IMR-90 (cell line): ENCODE measurements around the gene EEF1E1.

Experiments used
- FOS ChIP-seq: fragments of 150-350 bp; IDR thresholded peaks from 2 replicates; pipeline ENCODE4 v1.6.1; 2016; ENCODE audit warnings: low read depth, low read length
- RFX5 ChIP-seq: IDR thresholded peaks from 2 replicates; pipeline ENCODE4 v1.8.0; 2012; ENCODE audit warnings: low read depth, mild to moderate bottlenecking, low read length, moderate library complexity

- TF ChIP-seq RFX5 (no peak), FOS (no peak)
These were observed 33.2 kb downstream of the EEF1E1 start for GRCh38 chr6:8069151-8069550.
